Mucosa of descending colon (tissue), 3 donors: ENCODE data around the gene CLEC4M. TPM values are rescaled to one million over a fixed set of nuclear protein-coding genes. Genes with fewer than 3 reads are reported as not detected.

Source experiments
- ATAC-seq: fragments of 200-7000 bp; cut with Tn5 transposase; one replicate; pipeline ENCODE4 v1.9.1; 2020; ENCODE audit warnings: mild to moderate bottlenecking, moderate library complexity
- DNase-seq, 3 donors: peaks; one replicate each; pipeline ENCODE4 v3.0.0-alpha.2; 2020
- H3K36me3 ChIP-seq: fragments of 200-600 bp; one replicate; pipeline ENCODE4 v1.8.0; 2021; ENCODE audit warnings: low read depth, mild to moderate bottlenecking
- H3K4me1 ChIP-seq: fragments of 200-600 bp; one replicate; pipeline ENCODE4 v1.8.0; 2021; ENCODE audit warnings: low read depth, mild to moderate bottlenecking
- H3K4me3 ChIP-seq: fragments of 200-600 bp; one replicate; pipeline ENCODE4 v1.8.0; 2021; ENCODE audit warnings: mild to moderate bottlenecking
- H3K9me3 ChIP-seq: fragments of 200-600 bp; one replicate; pipeline ENCODE4 v1.8.0; 2021; ENCODE audit warnings: mild to moderate bottlenecking
- CTCF ChIP-seq: fragments of 200-600 bp; IDR thresholded peaks from one replicate; pipeline ENCODE4 v1.8.0; 2022; ENCODE audit warnings: antibody characterized with exemption, mild to moderate bottlenecking
- intact Hi-C, 2 donors: fragments of 100-400 bp; cut with DNase I in 1 of 2; cut with micrococcal nuclease in 1 of 2; formaldehyde crosslinking; loops; one replicate each; pipeline versions ENCODE4 v1.11.0 to v1.11.1; 2022; cut with DNase I, micrococcal nuclease
- total RNA-seq, 3 donors: library from RNA; stranded (reverse); fragmentation: NEBNext Ultra II Directional in 2 of 3; extraction: Animal tissue kit (Norgen Biotek cat#: 25700) in 2 of 3; gene quantifications; one replicate each; pipeline versions ENCODE4 v1.2.1 to v1.2.4, GENCODE V29; 2021 to 2023
- donor health status: DM: no; HTN: no; CAD: no; lungs with moderate emphysema.
- donor health status: DM: no; HTN: no; CAD: no.
- donor health status: DM: no; HTN: yes; CAD: no.

The CLEC4M gene
- total RNA-seq, 3 donors from 2014 or later, result not detected

GRCh38 chr19:7784856-7785255, 21.8 kb downstream of the CLEC4M start:
- ATAC-seq, result no peak
- peaks cover 3% of the 10 kb centered on the region for H3K4me1 ChIP-seq
- no peak overlapping the region for H3K4me3 ChIP-seq
- no peak for TF ChIP-seq CTCF
- DNase-seq, result no peak
- no peaks in the 10 kb centered on the region for H3K9me3 ChIP-seq
- no peaks in the 10 kb centered on the region for H3K36me3 ChIP-seq
- intact Hi-C loops, result no loop called here

GRCh38 chr19:7787141-7787540, 24.1 kb downstream of the CLEC4M start:
- Histone ChIP-seq H3K9me3 (no peaks in the 10 kb centered on the region), H3K4me3 (no peak overlapping the region), H3K36me3 (no peaks in the 10 kb centered on the region), H3K4me1 (peaks cover 3% of the 10 kb centered on the region)
- peak in 1 of 3 donors; percentile 21 for DNase-seq
- intact Hi-C loops, result no loop called here
- no peak for TF ChIP-seq CTCF
- peak; percentile 71 for ATAC-seq

- no peak overlapping the region for H3K4me3 ChIP-seq
- intact Hi-C loops, result no loop called here
- no peak for ATAC-seq
- peaks cover 3% of the 10 kb centered on the region for H3K4me1 ChIP-seq
- no peak for DNase-seq
- H3K36me3 ChIP-seq, result no peaks in the 10 kb centered on the region
- TF ChIP-seq CTCF, result no peak
- no peaks in the 10 kb centered on the region for H3K9me3 ChIP-seq
Observed at GRCh38 chr19:7787602-7788177, 24.6 kb downstream of the CLEC4M start.

- Histone ChIP-seq H3K4me3 (no peak overlapping the region), H3K36me3 (no peaks in the 10 kb centered on the region), H3K9me3 (no peaks in the 10 kb centered on the region), H3K4me1 (peaks cover 3% of the 10 kb centered on the region)
- ATAC-seq, result peak; percentile 14
- no peak for TF ChIP-seq CTCF
- DNase-seq, result no peak
- intact Hi-C loops, result no loop called here
Observed at GRCh38 chr19:7788178-7788932, 25.3 kb downstream of the CLEC4M start.

- ATAC-seq (peak; percentile 24), DNase-seq (no peak)
- intact Hi-C loops, result no loop called here
- Histone ChIP-seq H3K36me3 (no peaks in the 10 kb centered on the region), H3K9me3 (no peaks in the 10 kb centered on the region), H3K4me3 (no peak overlapping the region), H3K4me1 (peaks cover 3% of the 10 kb centered on the region)
- no peak for TF ChIP-seq CTCF
Observed at GRCh38 chr19:7788933-7789323, 25.9 kb downstream of the CLEC4M start.
